Measurements from ENCODE around the gene LSM2. TPM values are rescaled to one million over a fixed set of nuclear protein-coding genes. Genes with fewer than 3 reads are reported as not detected.

Gene LSM2
- total RNA-seq, 1 donor from 2014 or later = 51.6 TPM

- no peaks in the 10 kb centered on the region for H3K27me3 ChIP-seq
- no peaks in the 10 kb centered on the region for H3K9me3 ChIP-seq
- peaks cover 11% of the 10 kb centered on the region for H3K4me1 ChIP-seq
- intact Hi-C loops (cut with DNase I) = no loop called here
- DNase-seq (ENCODE audit: extremely low spot score in 2 of 2) = no peak
- no peak overlapping the region for H3K4me3 ChIP-seq
- peaks cover 0 to 60% of the 10 kb centered on the region in 2 donors for H3K36me3 ChIP-seq
- no peak overlapping the region for H3K27ac ChIP-seq
- TF ChIP-seq POLR2AphosphoS5 (IDR thresholded peaks at IDR 0.05; ENCODE audit: insufficient read depth in 1 of 2, low read depth in 1 of 2) (no peak), POLR2A (IDR thresholded peaks at IDR 0.05) (no peak), CTCF (IDR thresholded peaks at IDR 0.05) (no peak)
These were observed 26.1 kb downstream of the LSM2 start for GRCh38 chr6:31780507-31781243.

GRCh38 chr6:31779908-31780307 lies 26.9 kb downstream of the LSM2 start:
- H3K27me3 ChIP-seq = no peaks in the 10 kb centered on the region
- H3K4me1 ChIP-seq = peaks cover 11% of the 10 kb centered on the region
- no peak overlapping the region for H3K27ac ChIP-seq
- no peak for DNase-seq (ENCODE audit: extremely low spot score in 2 of 2)
- no peak overlapping the region for H3K4me3 ChIP-seq
- TF ChIP-seq CTCF (IDR thresholded peaks at IDR 0.05) = no peak
- TF ChIP-seq POLR2A (IDR thresholded peaks at IDR 0.05) = no peak
- TF ChIP-seq POLR2AphosphoS5 (IDR thresholded peaks at IDR 0.05; ENCODE audit: insufficient read depth in 1 of 2, low read depth in 1 of 2) = no peak
- H3K36me3 ChIP-seq = peaks cover 0 to 57% of the 10 kb centered on the region in 2 donors
- intact Hi-C loops (cut with DNase I) = no loop called here
- H3K9me3 ChIP-seq = no peaks in the 10 kb centered on the region

- H3K36me3 ChIP-seq = peaks cover 0 to 50% of the 10 kb centered on the region in 2 donors
- no peak overlapping the region for H3K27ac ChIP-seq
- no peaks in the 10 kb centered on the region for H3K9me3 ChIP-seq
- no peaks in the 10 kb centered on the region for H3K27me3 ChIP-seq
- H3K4me3 ChIP-seq = no peak overlapping the region
- DNase-seq (ENCODE audit: extremely low spot score in 2 of 2) = no peak
- intact Hi-C loops (cut with DNase I) = no loop called here
- no peak for TF ChIP-seq POLR2AphosphoS5 (IDR thresholded peaks at IDR 0.05; ENCODE audit: insufficient read depth in 1 of 2, low read depth in 1 of 2)
- no peak for TF ChIP-seq CTCF (IDR thresholded peaks at IDR 0.05)
- TF ChIP-seq POLR2A (IDR thresholded peaks at IDR 0.05) = no peak
- peaks cover 11% of the 10 kb centered on the region for H3K4me1 ChIP-seq
These were observed 27.5 kb downstream of the LSM2 start for GRCh38 chr6:31778999-31779885.

- Histone ChIP-seq H3K9me3 (no peaks in the 10 kb centered on the region), H3K27ac (no peak overlapping the region), H3K27me3 (no peaks in the 10 kb centered on the region), H3K36me3 (peaks cover 0 to 45% of the 10 kb centered on the region in 2 donors), H3K4me1 (peaks cover 11% of the 10 kb centered on the region), H3K4me3 (no peak overlapping the region)
- intact Hi-C loops (cut with DNase I) = no loop called here
- TF ChIP-seq POLR2AphosphoS5 (IDR thresholded peaks at IDR 0.05; ENCODE audit: insufficient read depth in 1 of 2, low read depth in 1 of 2) = no peak
- TF ChIP-seq CTCF (IDR thresholded peaks at IDR 0.05) = no peak
- TF ChIP-seq POLR2A (IDR thresholded peaks at IDR 0.05) = no peak
- DNase-seq (ENCODE audit: extremely low spot score in 2 of 2) = no peak
These were observed 28.6 kb downstream of the LSM2 start for GRCh38 chr6:31778193-31778592.

Measured in vagina (tissue), 2 donors.